SKM-1 (cell line): ENCODE measurements around the gene ENDOV.
A peak's percentile ranks its signal among the peaks of the same experiment; 100 is the strongest.

Experiments used
- DNase-seq: peaks from one replicate; lab custom pipeline; 2025; ENCODE audit not compliant: unreplicated experiment; lab: John Stamatoyannopoulos, UW

Gene ENDOV

GRCh38 chr17:80447790-80448189 lies 32.8 kb downstream of the ENDOV start:
- DNase-seq = no peak

GRCh38 chr17:80449194-80449929 lies 34.4 kb downstream of the ENDOV start:
- DNase-seq = no peak

- DNase-seq = no peak
Observed at GRCh38 chr17:80449930-80450576, 35.1 kb downstream of the ENDOV start.

- DNase-seq = no peak
Observed at GRCh38 chr17:80451104-80451775, 36.3 kb downstream of the ENDOV start.

GRCh38 chr17:80452173-80452915 lies 37.4 kb downstream of the ENDOV start:
- no peak for DNase-seq

GRCh38 chr17:80453126-80453997 lies 38.4 kb downstream of the ENDOV start:
- DNase-seq = no peak

GRCh38 chr17:80453998-80454556 lies 39.1 kb downstream of the ENDOV start:
- no peak for DNase-seq

GRCh38 chr17:80454557-80455335 lies 39.8 kb downstream of the ENDOV start:
- DNase-seq = peak; percentile 77

GRCh38 chr17:80455336-80455710 lies 40.4 kb downstream of the ENDOV start:
- no peak for DNase-seq

GRCh38 chr17:80455784-80456183 lies 40.8 kb downstream of the ENDOV start:
- no peak for DNase-seq

GRCh38 chr17:80456465-80457235 lies 41.7 kb downstream of the ENDOV start:
- DNase-seq = no peak

- DNase-seq = peak; percentile 14
Observed at GRCh38 chr17:80457236-80457856, 42.4 kb downstream of the ENDOV start.

- no peak for DNase-seq
Observed at GRCh38 chr17:80458016-80458415, 43.0 kb downstream of the ENDOV start.

GRCh38 chr17:80459234-80459633 lies 44.3 kb downstream of the ENDOV start:
- no peak for DNase-seq

GRCh38 chr17:80460429-80460834 lies 45.5 kb downstream of the ENDOV start:
- no peak for DNase-seq

GRCh38 chr17:80461528-80462160 lies 46.7 kb downstream of the ENDOV start:
- DNase-seq = no peak

GRCh38 chr17:80463784-80464400 lies 48.9 kb downstream of the ENDOV start:
- DNase-seq = no peak
